K562 (cell line): ENCODE results near the gene SPAG4. TPM values are rescaled to one million over a fixed set of nuclear protein-coding genes. Genes with fewer than 3 reads are reported as not detected.
A peak's percentile ranks its signal among the peaks of the same experiment; 100 is the strongest.

ENCODE experiments used
- ARNT ChIP-seq, 2 experiments: fragments of 450-650 bp; IDR thresholded peaks; 2 replicates each; pipeline ENCODE4 v1.6.1; 2016; ENCODE audit warnings: mild to moderate bottlenecking in 1 of 2
- CBX3 ChIP-seq, 2 experiments: IDR thresholded peaks; 1 replicate in 1 of 2; 2 replicates in 1 of 2; pipeline ENCODE4 v1.6.1; 2012; ENCODE audit warnings: inconsistent platforms in 2 of 2, low read length in 2 of 2, borderline replicate concordance in 1 of 2, control low read depth in 1 of 2
- FOSL1 ChIP-seq: fragments of 200-800 bp; sonication (Bioruptor generic); conservative IDR thresholded peaks from 2 replicates; pipeline ENCODE4 v1.6.1; 2016; ENCODE audit warnings: missing genetic modification characterization, missing compliant biosample characterization
- GTF3C2 ChIP-seq: IDR thresholded peaks from 3 replicates; pipeline ENCODE4 v1.6.1; 2011; ENCODE audit warnings: borderline replicate concordance, mild to moderate bottlenecking, moderate library complexity; ENCODE audit not compliant: insufficient read length; ENCODE audit errors: extremely low read depth
- MAX ChIP-seq: sonication (generic); formaldehyde crosslinking; IDR thresholded peaks from 2 replicates; pipeline ENCODE4 v1.9.0; 2022; ENCODE audit warnings: mild to moderate bottlenecking, missing genetic modification reagents
- MNT ChIP-seq, 2 experiments: fragments of 450-650 bp; conservative IDR thresholded peaks; 2 replicates each; pipeline ENCODE4 v1.6.1; 2017; ENCODE audit warnings: mild to moderate bottlenecking in 2 of 2, moderate library complexity in 2 of 2
- MTA2 ChIP-seq: fragments of 450-650 bp; IDR thresholded peaks from 2 replicates; pipeline ENCODE4 v1.6.1; 2016; ENCODE audit warnings: low read depth
- NCOA2 ChIP-seq, 2 experiments: fragments of 450-650 bp; IDR thresholded peaks; 2 replicates each; pipeline ENCODE4 v1.6.1; 2018; ENCODE audit warnings: mild to moderate bottlenecking in 2 of 2, moderate library complexity in 1 of 2; ENCODE audit not compliant: partially characterized antibody in 2 of 2
- PTTG1 ChIP-seq: fragments of 450-650 bp; IDR thresholded peaks from 2 replicates; pipeline ENCODE4 v1.6.1; 2016; ENCODE audit warnings: low read depth, mild to moderate bottlenecking, missing genetic modification characterization, missing compliant biosample characterization
- SAFB ChIP-seq: fragments of 200-400 bp; formaldehyde crosslinking; IDR thresholded peaks from 2 replicates; pipeline ENCODE4 v1.6.1; 2017; ENCODE audit warnings: low read depth, low read length, borderline replicate concordance
- SMARCE1 ChIP-seq: fragments of 450-650 bp; IDR thresholded peaks from 2 replicates; pipeline ENCODE4 v1.7.1; 2016; ENCODE audit warnings: mild to moderate bottlenecking
- TRIM24 ChIP-seq, 2 experiments: fragments of 450-650 bp; IDR thresholded peaks; 2 replicates each; pipeline ENCODE4 v1.6.1; 2016
- ZBTB5 ChIP-seq: fragments of 450-650 bp; IDR thresholded peaks from 2 replicates; pipeline ENCODE4 v1.6.1; 2017; ENCODE audit warnings: antibody characterized with exemption
- ZC3H8 ChIP-seq: fragments of 450-650 bp; IDR thresholded peaks from 2 replicates; pipeline ENCODE4 v1.6.1; 2017
- ZNF134 ChIP-seq: fragments of 250-450 bp; sonication (Bioruptor Pico); conservative IDR thresholded peaks from 2 replicates; pipeline ENCODE4 v1.4.0; 2020
- ZNF239 ChIP-seq: fragments of 250-450 bp; sonication (Bioruptor Pico); IDR thresholded peaks from 2 replicates; pipeline ENCODE4 v1.4.0; 2020; ENCODE audit warnings: mild to moderate bottlenecking
- ZNF79 ChIP-seq: fragments of 250-450 bp; sonication (Bioruptor Pico); IDR thresholded peaks from 2 replicates; pipeline ENCODE4 v1.4.0; 2020; ENCODE audit warnings: low read depth, mild to moderate bottlenecking, moderate library complexity
- ZSCAN29 ChIP-seq: fragments of 450-650 bp; IDR thresholded peaks from 2 replicates; pipeline ENCODE4 v1.6.1; 2017
- ZSCAN32 ChIP-seq: fragments of 450-650 bp; formaldehyde crosslinking; IDR thresholded peaks from 2 replicates; pipeline ENCODE4 v1.4.0; 2020; ENCODE audit warnings: mild to moderate bottlenecking, moderate library complexity
- polyA plus RNA-seq, 8 experiments: library from polyadenylated mRNA; depleted of rRNA in 4 of 8; stranded (reverse) in 5 of 8; unstranded in 3 of 8; fragments of >200 nt; fragmentation: Nextera tagmentation in 2 of 8; fragmentation: Illumina TruSeq in 1 of 8; extraction: Ambion mirVana in 2 of 8; extraction: Trizol in 1 of 8; gene quantifications; 2 replicates each; pipeline versions ENCODE4 v1.2.1 to v1.2.3, GENCODE V29; 2011 to 2014; ENCODE audit warnings: inconsistent platforms in 1 of 8, missing spikeins in 1 of 8
- total RNA-seq, 7 experiments: library from RNA; depleted of rRNA in 6 of 7; stranded (reverse); fragments of >200 nt in 6 of 7; fragmentation: Illumina TruSeq in 2 of 7; extraction: Trizol in 2 of 7; gene quantifications; 2 replicates each; pipeline versions ENCODE4 v1.2.1 to v1.2.3, GENCODE V29; 2011 to 2021; ENCODE audit warnings: low replicate concordance in 1 of 7

Gene SPAG4
- total and polyA plus RNA-seq, 9 of the 15 experiments (the other 6 are each of a cell fraction or from before 2014, with no cell fraction given): 1.6 to 11.4 (median 4.6) TPM

- no peak for TF ChIP-seq GTF3C2
- 0 out of 2 replicates have a peak, but pooled peaks have one; percentile 28 for TF ChIP-seq FOSL1 (tag)
- no peak; the same call in 1 of the 2 replicates for TF ChIP-seq ZNF239
- TF ChIP-seq ARNT (IDR thresholded peaks at IDR 0.05): no peak
- no peak for TF ChIP-seq NCOA2 (IDR thresholded peaks at IDR 0.05; ENCODE audit: partially characterized antibody in 2 of 2)
- TF ChIP-seq MNT (conservative IDR thresholded peaks at IDR 0.05): peak; percentile 64 to 82; a peak in 3 of 4 replicates
- TF ChIP-seq ZC3H8: no peak
- TF ChIP-seq ZBTB5: no peak
- no peak; a peak in 1 of 3 replicates for TF ChIP-seq CBX3 (IDR thresholded peaks at IDR 0.05; ENCODE audit: borderline replicate concordance in 1 of 2, low read length in 2 of 2)
- 0 out of 2 replicates have a peak, but pooled peaks have one; percentile 6 for TF ChIP-seq ZNF134 (CRISPR knock-in tag)
- TF ChIP-seq SAFB: no peak
- TF ChIP-seq PTTG1: no peak
- TF ChIP-seq MAX (CRISPR knock-in tag): peak; percentile 86; the same call in 1 of the 2 replicates
- TF ChIP-seq ZNF79 (CRISPR knock-in tag): no peak
- no peak for TF ChIP-seq MTA2
- TF ChIP-seq ZSCAN29: peak; percentile 53; the same call in 1 of the 2 replicates
- no peak for TF ChIP-seq SMARCE1
- no peak for TF ChIP-seq ZSCAN32 (CRISPR knock-in tag)
- TF ChIP-seq TRIM24 (IDR thresholded peaks at IDR 0.05): peak in 1 of 2 experiments; percentile 10; a peak in 1 of 4 replicates
Measured at GRCh38 chr20:35664466-35665206, 49.0 kb downstream of the SPAG4 start, which contains the start of the genes CPNE1 and RBM12 (continued).
